GM12878 (cell line): ENCODE measurements around the gene TIGAR. TPM values are rescaled to one million over a fixed set of nuclear protein-coding genes. Genes with fewer than 3 reads are reported as not detected.
A peak's percentile ranks its signal among the peaks of the same experiment; 100 is the strongest.

Experiments
- ATAC-seq: fragments of 200-7000 bp; cut with Tn5 transposase; 3 replicates; pipeline ENCODE4 v1.9.1; 2020; ENCODE audit warnings: mild to moderate bottlenecking, moderate library complexity
- BruUV-seq: library from RNA; stranded (reverse); fragments of 400-500 nt; replicated peaks from 2 replicates; lab custom pipeline; 2021; lab: Mats Ljungman, UMichigan
- CTCF ChIA-PET: fragments of 300-600 bp; sonication (Branson Sonifier 250); formaldehyde crosslinking; extraction: SDS; loops from one replicate; lab custom pipeline; 2021; ENCODE audit warnings: inconsistent platforms; lab: Yijun Ruan, JAX
- POLR2A ChIA-PET: fragments of 350-600 bp; formaldehyde crosslinking; extraction: SDS; loops from one replicate; lab custom pipeline; 2021; ENCODE audit warnings: inconsistent platforms; lab: Charles Lee
- RAD21 ChIA-PET: fragments of 300-600 bp; sonication (Branson Sonifier 250); formaldehyde crosslinking; loops from one replicate; lab custom pipeline; 2023; ENCODE audit warnings: antibody characterized with exemption; ENCODE audit not compliant: unreplicated experiment; lab: Charles Lee
- SMC1A ChIA-PET: fragments of 300-600 bp; sonication (Branson Sonifier 250); formaldehyde crosslinking; loops from one replicate; lab custom pipeline; 2023; ENCODE audit not compliant: unreplicated experiment, uncharacterized antibody; lab: Charles Lee
- DNase-seq: peaks from one replicate; pipeline ENCODE4 v3.0.0-alpha.2; 2011; ENCODE audit warnings: low read depth, low spot score
- FAIRE-seq: peaks from 3 replicates; lab custom pipeline; 2011; peaks lifted over from hg19 to GRCh38; lab: Jason Lieb, UNC
- H2AFZ ChIP-seq: 2 replicates; pipeline ENCODE4 v1.6.0; 2011; ENCODE audit warnings: low read depth, low read length, control low read depth; ENCODE audit not compliant: control insufficient read depth
- H3K27ac ChIP-seq: 2 replicates; pipeline ENCODE4 v1.5.1; 2011; ENCODE audit warnings: control low read depth; ENCODE audit not compliant: control insufficient read depth, insufficient read depth
- H3K27me3 ChIP-seq, 2 experiments: replicated peaks in 1 of 2; 2 replicates each; pipeline versions ENCODE4 v1.6.0 to v1.6.1; 2011; ENCODE audit warnings: low read length in 1 of 2; ENCODE audit not compliant: control insufficient read depth in 2 of 2, insufficient read depth in 2 of 2
- H3K36me3 ChIP-seq, 2 experiments: 2 replicates each; pipeline ENCODE4 v1.5.1; 2011; ENCODE audit warnings: low read length in 1 of 2; ENCODE audit not compliant: control insufficient read depth in 2 of 2, insufficient read depth in 2 of 2
- H3K4me1 ChIP-seq: 2 replicates; pipeline ENCODE4 v1.6.1; 2011; ENCODE audit warnings: mild to moderate bottlenecking, low read length, moderate library complexity, mixed read lengths; ENCODE audit not compliant: control insufficient read depth, insufficient read depth
- H3K4me2 ChIP-seq: 2 replicates; pipeline ENCODE4 v1.6.0; 2011; ENCODE audit warnings: control low read depth; ENCODE audit not compliant: control insufficient read depth, insufficient read depth
- H3K4me3 ChIP-seq: fragments of 200-600 bp; sonication (generic); 2 replicates; pipeline ENCODE4 v1.5.1; 2016
- H3K79me2 ChIP-seq: 2 replicates; pipeline ENCODE4 v1.6.0; 2011; ENCODE audit warnings: low read length; ENCODE audit not compliant: control insufficient read depth, insufficient read depth
- H3K9ac ChIP-seq: 2 replicates; pipeline ENCODE4 v1.8.0; 2011; ENCODE audit warnings: low read length, control low read depth, mixed read lengths; ENCODE audit not compliant: control insufficient read depth, insufficient read depth
- H3K9me3 ChIP-seq: replicated peaks from 3 replicates; pipeline ENCODE4 v1.5.1; 2011; ENCODE audit warnings: mild to moderate bottlenecking, low read length; ENCODE audit not compliant: control insufficient read depth, insufficient read depth
- H4K20me1 ChIP-seq: 2 replicates; pipeline ENCODE4 v1.6.0; 2011; ENCODE audit not compliant: control insufficient read depth, insufficient read depth
- ATF3 ChIP-seq: IDR thresholded peaks from 2 replicates; pipeline ENCODE4 v1.6.1; 2011; ENCODE audit warnings: low read depth, mild to moderate bottlenecking, low read length, moderate library complexity, borderline replicate concordance; ENCODE audit errors: extremely low read depth
- BACH1 ChIP-seq: fragments of 450-650 bp; IDR thresholded peaks from 2 replicates; pipeline ENCODE4 v1.6.1; 2017; ENCODE audit warnings: mild to moderate bottlenecking, borderline replicate concordance
- DPF2 ChIP-seq: fragments of 450-650 bp; IDR thresholded peaks from 2 replicates; pipeline ENCODE4 v1.6.1; 2017; ENCODE audit warnings: mild to moderate bottlenecking
- HDAC6 ChIP-seq: fragments of 200-600 bp; sonication (generic); IDR thresholded peaks from one replicate; pipeline ENCODE4 v1.8.0; 2017; ENCODE audit warnings: antibody characterized with exemption; ENCODE audit not compliant: unreplicated experiment
- HDGF ChIP-seq: fragments of 450-650 bp; IDR thresholded peaks from 2 replicates; pipeline ENCODE4 v1.6.1; 2016; ENCODE audit warnings: antibody characterized with exemption
- MEF2B ChIP-seq: fragments of 450-650 bp; IDR thresholded peaks from 2 replicates; pipeline ENCODE4 v1.6.1; 2018; ENCODE audit warnings: mild to moderate bottlenecking, moderate library complexity; ENCODE audit not compliant: partially characterized antibody, poor library complexity, severe bottlenecking
- NFYB ChIP-seq: IDR thresholded peaks from 2 replicates; pipeline ENCODE4 v1.6.1; 2011; ENCODE audit warnings: low read depth, mild to moderate bottlenecking, low read length, improper control_type of control experiment, moderate library complexity; ENCODE audit not compliant: insufficient read depth
- NR2C1 ChIP-seq: fragments of 450-650 bp; IDR thresholded peaks from 2 replicates; pipeline ENCODE4 v1.6.1; 2017; ENCODE audit warnings: antibody characterized with exemption, mild to moderate bottlenecking, moderate library complexity
- NR2F1 ChIP-seq: fragments of 450-650 bp; conservative IDR thresholded peaks from 2 replicates; pipeline ENCODE4 v1.6.1; 2017; ENCODE audit warnings: mild to moderate bottlenecking
- PML ChIP-seq: IDR thresholded peaks from 2 replicates; pipeline ENCODE4 v1.6.1; 2012; ENCODE audit warnings: low read length, inconsistent platforms
- POLR2AphosphoS2 ChIP-seq: IDR thresholded peaks from 2 replicates; pipeline ENCODE4 v1.6.1; 2011; ENCODE audit warnings: low read depth, mild to moderate bottlenecking, low read length, improper control_type of control experiment, moderate library complexity
- RELA ChIP-seq: fragments of 450-650 bp; IDR thresholded peaks from 2 replicates; pipeline ENCODE4 v1.8.0; 2014; ENCODE audit warnings: borderline replicate concordance; ENCODE audit not compliant: partially characterized antibody
- SMAD1 ChIP-seq: fragments of 450-650 bp; IDR thresholded peaks from 2 replicates; pipeline ENCODE4 v1.6.1; 2018; ENCODE audit warnings: mild to moderate bottlenecking, low read depth; ENCODE audit not compliant: partially characterized antibody
- SMARCA5 ChIP-seq: fragments of 450-650 bp; IDR thresholded peaks from 2 replicates; pipeline ENCODE4 v1.6.1; 2017; ENCODE audit warnings: mild to moderate bottlenecking
- SPI1 ChIP-seq: IDR thresholded peaks from 2 replicates; pipeline ENCODE4 v1.6.1; 2011; ENCODE audit warnings: low read depth, mild to moderate bottlenecking, low read length, moderate library complexity, borderline replicate concordance; ENCODE audit not compliant: insufficient read depth
- STAT3 ChIP-seq: IDR thresholded peaks from 2 replicates; pipeline ENCODE4 v1.6.1; 2011; ENCODE audit warnings: low read depth, low read length, improper control_type of control experiment
- TCF3 ChIP-seq: IDR thresholded peaks from 2 replicates; pipeline ENCODE4 v1.6.1; 2012; ENCODE audit warnings: low read depth, mild to moderate bottlenecking, low read length, borderline replicate concordance; ENCODE audit not compliant: insufficient read depth
- ZNF274 ChIP-seq: IDR thresholded peaks from one replicate; pipeline ENCODE4 v1.8.0; 2011; ENCODE audit not compliant: insufficient read length, insufficient read depth
- ZZZ3 ChIP-seq: IDR thresholded peaks from 2 replicates; pipeline ENCODE4 v1.6.1; 2011; ENCODE audit warnings: low read depth; ENCODE audit not compliant: control insufficient read depth, insufficient read length
- WGBS: methylation state at CpG from one replicate; pipeline ENCODE4 v1.1.6; 2016; ENCODE audit warnings: low lambda C conversion rate; ENCODE audit not compliant: insufficient replicate concordance, insufficient coverage; ENCODE audit errors: missing lambda C conversion rate; 5-methylcytosine and 5-hydroxymethylcytosine counted together
- in situ Hi-C: fragments of 300-500 bp; cut with MboI; formaldehyde crosslinking; loops from 9 replicates; pipeline ENCODE4 v1.14.3; 2018; ENCODE audit warnings: mixed read lengths
- intact Hi-C: fragments of 100-400 bp; cut with micrococcal nuclease; formaldehyde crosslinking; loops from one replicate; pipeline ENCODE4 v1.14.2; 2022; ENCODE audit not compliant: unreplicated experiment
- polyA plus RNA-seq, 11 experiments: library from polyadenylated mRNA; depleted of rRNA in 4 of 11; unstranded in 6 of 11; stranded (reverse) in 5 of 11; fragments of >200 nt; fragmentation: Nextera tagmentation in 4 of 11; fragmentation: Illumina TruSeq in 1 of 11; extraction: Ambion mirVana in 4 of 11; extraction: Trizol in 1 of 11; gene quantifications; 1 replicate in 1 of 11; 2 replicates in 10 of 11; pipeline versions ENCODE4 v1.2.1 to v1.2.3, GENCODE V29; 2011 to 2016; ENCODE audit warnings: inconsistent platforms in 2 of 11, missing spikeins in 2 of 11, low read depth in 1 of 11
- total RNA-seq, 4 experiments: library from RNA; depleted of rRNA in 3 of 4; stranded (reverse); fragments of >200 nt in 3 of 4; fragmentation: Illumina TruSeq in 1 of 4; extraction: Trizol in 1 of 4; gene quantifications; 2 replicates each; pipeline versions ENCODE4 v1.2.1 to v1.2.3, GENCODE V29; 2013 to 2021
- TF ChIP-seq, protein P1 (sequence below): fragments of 450-650 bp; IDR thresholded peaks from 2 replicates; pipeline ENCODE4 v1.6.1; 2016; ENCODE audit warnings: mild to moderate bottlenecking, moderate library complexity, borderline replicate concordance

The TIGAR gene
- total and polyA plus RNA-seq, 10 of the 15 experiments (the other 5 are each of a cell fraction or from before 2014, with no cell fraction given), result 7.6 to 45.7 (median 16.5) TPM

- H4K20me1 ChIP-seq, result no peaks in the 10 kb centered on the region
- ChIA-PET CTCF (interaction anchor here (1.1 to 13.0 kb wide), 6 partner anchors 56 to 386 kb away, joined by 3 to 184 read pairs (median 20); no protein-coding TSS in a partner anchor), SMC1A (interaction anchor here (0.7 to 14.5 kb wide), 8 partner anchors 10 to 164 kb away, joined by 3 to 344 read pairs (median 11); no protein-coding TSS in a partner anchor), RAD21 (interaction anchor here (0.6 to 8.1 kb wide), 19 partner anchors 10 to 1438 kb away, joined by 3 to 171 read pairs (median 6); partner anchors contain the start of genes AKAP3 and NDUFA9), POLR2A (interaction anchor here (0.6 to 12.1 kb wide), 26 partner anchors 8 to 1778 kb away, joined by 3 to 193 read pairs (median 5); no protein-coding TSS in a partner anchor)
- in situ Hi-C loops, result loop anchor here (10.0 kb wide), 1 partner anchor 127 kb away; no protein-coding TSS in a partner anchor
- no peaks in the 10 kb centered on the region; a peak in 1 of 4 replicates for H3K27me3 ChIP-seq
- H3K4me3 ChIP-seq, result peak overlapping the region; percentile 99
- peak overlapping the region; percentile 96 for H3K9ac ChIP-seq
- under 1% methylated on average over 30 of the region's 43 CpGs for WGBS
- peak overlapping the region; percentile 86 for H3K27ac ChIP-seq
- peak; percentile 74 for DNase-seq
- H3K4me2 ChIP-seq, result peak overlapping the region; percentile 98
- FAIRE-seq, result peak; percentile 35
- H3K36me3 ChIP-seq, result no peaks in the 10 kb centered on the region
- H3K79me2 ChIP-seq, result peaks cover 52% of the 10 kb centered on the region
- ATAC-seq, result peak; percentile 60
- H2AFZ ChIP-seq, result peak overlapping the region; percentile 66
- no peaks in the 10 kb centered on the region for H3K9me3 ChIP-seq
- H3K4me1 ChIP-seq, result peaks cover 17% of the 10 kb centered on the region
- intact Hi-C loops, result loop anchor here (1.0 to 10.0 kb wide), 4 partner anchors 119 to 400 kb away; partner anchors contain the start of gene PARP11
- BruUV-seq, result no TSS peak
- peak; percentile 72; the same call in 1 of the 2 replicates for TF ChIP-seq POLR2AphosphoS2
- no peak for TF ChIP-seq MEF2B
- no peak for TF ChIP-seq NR2C1
- TF ChIP-seq ATF3, result no peak
- no peak for TF ChIP-seq BACH1
- TF ChIP-seq HDAC6, result no peak
- no peak for TF ChIP-seq RELA
- no peak for TF ChIP-seq HDGF
- TF ChIP-seq SPI1, result no peak
- no peak; the same call in 1 of the 2 replicates for TF ChIP-seq DPF2
- TF ChIP-seq TCF3, result no peak
- no peak for TF ChIP-seq STAT3
- no peak for TF ChIP-seq SMAD1
- no peak for TF ChIP-seq NR2F1
- TF ChIP-seq, protein P1, sequence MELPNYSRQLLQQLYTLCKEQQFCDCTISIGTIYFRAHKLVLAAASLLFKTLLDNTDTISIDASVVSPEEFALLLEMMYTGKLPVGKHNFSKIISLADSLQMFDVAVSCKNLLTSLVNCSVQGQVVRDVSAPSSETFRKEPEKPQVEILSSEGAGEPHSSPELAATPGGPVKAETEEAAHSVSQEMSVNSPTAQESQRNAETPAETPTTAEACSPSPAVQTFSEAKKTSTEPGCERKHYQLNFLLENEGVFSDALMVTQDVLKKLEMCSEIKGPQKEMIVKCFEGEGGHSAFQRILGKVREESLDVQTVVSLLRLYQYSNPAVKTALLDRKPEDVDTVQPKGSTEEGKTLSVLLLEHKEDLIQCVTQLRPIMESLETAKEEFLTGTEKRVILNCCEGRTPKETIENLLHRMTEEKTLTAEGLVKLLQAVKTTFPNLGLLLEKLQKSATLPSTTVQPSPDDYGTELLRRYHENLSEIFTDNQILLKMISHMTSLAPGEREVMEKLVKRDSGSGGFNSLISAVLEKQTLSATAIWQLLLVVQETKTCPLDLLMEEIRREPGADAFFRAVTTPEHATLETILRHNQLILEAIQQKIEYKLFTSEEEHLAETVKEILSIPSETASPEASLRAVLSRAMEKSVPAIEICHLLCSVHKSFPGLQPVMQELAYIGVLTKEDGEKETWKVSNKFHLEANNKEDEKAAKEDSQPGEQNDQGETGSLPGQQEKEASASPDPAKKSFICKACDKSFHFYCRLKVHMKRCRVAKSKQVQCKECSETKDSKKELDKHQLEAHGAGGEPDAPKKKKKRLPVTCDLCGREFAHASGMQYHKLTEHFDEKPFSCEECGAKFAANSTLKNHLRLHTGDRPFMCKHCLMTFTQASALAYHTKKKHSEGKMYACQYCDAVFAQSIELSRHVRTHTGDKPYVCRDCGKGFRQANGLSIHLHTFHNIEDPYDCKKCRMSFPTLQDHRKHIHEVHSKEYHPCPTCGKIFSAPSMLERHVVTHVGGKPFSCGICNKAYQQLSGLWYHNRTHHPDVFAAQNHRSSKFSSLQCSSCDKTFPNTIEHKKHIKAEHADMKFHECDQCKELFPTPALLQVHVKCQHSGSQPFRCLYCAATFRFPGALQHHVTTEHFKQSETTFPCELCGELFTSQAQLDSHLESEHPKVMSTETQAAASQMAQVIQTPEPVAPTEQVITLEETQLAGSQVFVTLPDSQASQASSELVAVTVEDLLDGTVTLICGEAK, result peak; percentile 23; the same call in 1 of the 2 replicates
- 0 out of 2 replicates have a peak, but pooled peaks have one; percentile 2 for TF ChIP-seq PML
- no peak for TF ChIP-seq ZZZ3
- no peak for TF ChIP-seq ZNF274
- TF ChIP-seq NFYB, result no peak
- no peak for TF ChIP-seq SMARCA5
Observed at GRCh38 chr12:4271717-4272423, 49.1 kb upstream of the TIGAR start.
